KMS-11 (cell line): ENCODE data around the gene PIGC.

Source experiments
- H2AFZ ChIP-seq: fragments of 200-600 bp; sonication (generic); 2 replicates; pipeline ENCODE4 v1.6.1; 2016; ENCODE audit warnings: antibody characterized with exemption, mixed run types, low read depth
- H3K27ac ChIP-seq: fragments of 200-600 bp; sonication (generic); 2 replicates; pipeline ENCODE4 v1.6.1; 2016; ENCODE audit warnings: mild to moderate bottlenecking, mixed run types
- H3K27me3 ChIP-seq: fragments of 200-600 bp; sonication (generic); 2 replicates; pipeline ENCODE4 v1.6.1; 2017; ENCODE audit warnings: mild to moderate bottlenecking, low read depth, mixed run types, moderate library complexity; ENCODE audit not compliant: insufficient read depth
- H3K36me3 ChIP-seq: fragments of 200-600 bp; sonication (generic); 2 replicates; pipeline ENCODE4 v1.6.1; 2017; ENCODE audit warnings: mild to moderate bottlenecking, mixed run types; ENCODE audit not compliant: insufficient read depth
- H3K4me1 ChIP-seq: fragments of 200-600 bp; sonication (generic); 2 replicates; pipeline ENCODE4 v1.6.1; 2016; ENCODE audit warnings: mild to moderate bottlenecking, low read depth, mixed run types; ENCODE audit not compliant: poor library complexity, severe bottlenecking
- H3K4me2 ChIP-seq: fragments of 200-600 bp; sonication (generic); 2 replicates; pipeline ENCODE4 v1.7.0; 2016; ENCODE audit warnings: mild to moderate bottlenecking, mixed run types
- H3K4me3 ChIP-seq: fragments of 200-600 bp; sonication (generic); IDR thresholded peaks from 2 replicates; pipeline ENCODE4 v1.6.1; 2017; ENCODE audit warnings: low read depth, low read length, mixed read lengths; ENCODE audit not compliant: insufficient read depth
- H3K79me2 ChIP-seq: fragments of 200-600 bp; sonication (generic); 2 replicates; pipeline ENCODE4 v1.6.1; 2016; ENCODE audit warnings: low read depth, mixed run types; ENCODE audit not compliant: insufficient read depth
- H3K9ac ChIP-seq: fragments of 200-600 bp; sonication (generic); 2 replicates; pipeline ENCODE4 v1.6.1; 2016; ENCODE audit warnings: mild to moderate bottlenecking, mixed run types
- H4K20me1 ChIP-seq: fragments of 200-600 bp; sonication (generic); 2 replicates; pipeline ENCODE4 v1.6.1; 2016; ENCODE audit warnings: mild to moderate bottlenecking, mixed run types; ENCODE audit not compliant: insufficient read depth
- CTCF ChIP-seq: fragments of 200-600 bp; sonication (generic); conservative IDR thresholded peaks from 2 replicates; pipeline ENCODE4 v1.6.1; 2017; ENCODE audit warnings: low read depth, mild to moderate bottlenecking, antibody characterized with exemption, low read length, moderate library complexity, mixed read lengths

The PIGC gene

GRCh38 chr1:172443666-172444453 lies at the start of gene PIGC:
Gene PIGC, minus strand, starts transcription at chr1:172444069. Its CDS starts 1,447 bp downstream, at chr1:172442622.
- H3K27me3 ChIP-seq: no peaks in the 10 kb centered on the region
- H3K4me2 ChIP-seq: peak within 1 kb of the TSS; percentile 79
- peak within 1 kb of the TSS; percentile 100 for H3K4me3 ChIP-seq
- peaks cover 15% of the 10 kb centered on the region for H3K79me2 ChIP-seq
- no peaks in the 10 kb centered on the region for H4K20me1 ChIP-seq
- peak within 1 kb of the TSS; percentile 91 for H2AFZ ChIP-seq
- H3K27ac ChIP-seq: peak within 1 kb of the TSS; percentile 31
- H3K9ac ChIP-seq: peak within 1 kb of the TSS; percentile 92
- peak; percentile 91 for TF ChIP-seq CTCF
- H3K36me3 ChIP-seq: no peaks in the 10 kb centered on the region
- H3K4me1 ChIP-seq: peaks cover 7% of the 10 kb centered on the region

DNA sequence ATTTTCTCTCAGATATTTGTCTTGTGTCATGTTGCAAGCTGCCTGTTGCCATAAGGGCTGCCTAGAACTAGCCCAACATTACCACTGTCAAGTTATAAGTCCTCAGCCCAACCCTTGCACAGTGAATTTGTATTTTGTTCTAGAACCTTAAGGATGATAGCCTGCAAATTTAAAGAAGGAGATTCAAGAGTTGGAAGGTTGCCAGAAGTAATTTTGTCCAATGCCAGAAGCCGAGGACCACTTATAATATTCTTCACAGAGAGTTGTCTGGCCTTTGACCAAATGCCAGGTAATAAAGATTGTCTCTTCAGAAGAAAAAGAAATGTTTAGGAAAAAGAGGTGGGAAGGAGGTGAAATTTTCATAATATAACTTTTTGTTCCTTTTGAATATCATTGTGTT lies 48.6 kb upstream of the PIGC start:
- no peaks in the 10 kb centered on the region for H4K20me1 ChIP-seq
- no peak for TF ChIP-seq CTCF
- H3K9ac ChIP-seq: no peak overlapping the region
- H3K27ac ChIP-seq: no peak overlapping the region
- no peak overlapping the region for H3K4me3 ChIP-seq
- no peaks in the 10 kb centered on the region for H3K4me1 ChIP-seq
- no peaks in the 10 kb centered on the region for H3K36me3 ChIP-seq
- no peaks in the 10 kb centered on the region for H3K79me2 ChIP-seq
- no peak overlapping the region for H3K4me2 ChIP-seq
- no peak overlapping the region for H2AFZ ChIP-seq
- no peaks in the 10 kb centered on the region for H3K27me3 ChIP-seq

- H3K4me3 ChIP-seq: no peak overlapping the region
- no peaks in the 10 kb centered on the region for H3K36me3 ChIP-seq
- H3K9ac ChIP-seq: no peak overlapping the region
- H3K4me2 ChIP-seq: no peak overlapping the region
- no peaks in the 10 kb centered on the region for H4K20me1 ChIP-seq
- no peak for TF ChIP-seq CTCF
- no peak overlapping the region for H3K27ac ChIP-seq
- H3K27me3 ChIP-seq: no peaks in the 10 kb centered on the region
- H2AFZ ChIP-seq: no peak overlapping the region
- H3K4me1 ChIP-seq: no peaks in the 10 kb centered on the region
- no peaks in the 10 kb centered on the region for H3K79me2 ChIP-seq
Measured at GRCh38 chr1:172489847-172490246, 46.0 kb upstream of the PIGC start.

DNA sequence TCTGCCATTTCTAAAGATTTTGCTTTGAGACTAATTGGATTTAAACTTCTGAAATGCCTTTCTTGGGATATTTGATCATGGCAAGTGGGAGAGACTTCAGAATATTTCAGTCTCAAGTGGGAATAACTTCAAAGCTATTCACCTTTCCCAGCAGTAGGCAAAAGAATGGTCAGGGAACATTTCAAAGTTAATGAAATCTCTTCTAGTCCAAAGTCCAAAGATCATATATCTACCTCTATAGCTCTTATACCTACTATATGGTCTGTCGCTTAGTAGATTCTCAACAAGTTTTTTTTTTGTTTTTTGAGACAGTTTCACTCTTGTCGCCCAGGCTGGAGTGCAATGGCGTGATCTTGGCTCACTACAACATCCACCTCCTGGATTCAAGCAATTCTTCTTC lies 44.5 kb upstream of the PIGC start:
- no peaks in the 10 kb centered on the region for H4K20me1 ChIP-seq
- H3K79me2 ChIP-seq: no peaks in the 10 kb centered on the region
- TF ChIP-seq CTCF: no peak
- H3K4me2 ChIP-seq: no peak overlapping the region
- no peaks in the 10 kb centered on the region for H3K36me3 ChIP-seq
- no peaks in the 10 kb centered on the region for H3K4me1 ChIP-seq
- no peak overlapping the region for H3K27ac ChIP-seq
- H2AFZ ChIP-seq: no peak overlapping the region
- H3K27me3 ChIP-seq: no peaks in the 10 kb centered on the region
- H3K4me3 ChIP-seq: no peak overlapping the region
- H3K9ac ChIP-seq: no peak overlapping the region
